ENCODE results near the gene CYP2E1. TPM values are rescaled to one million over a fixed set of nuclear protein-coding genes. Genes with fewer than 3 reads are reported as not detected.

Gene CYP2E1
- total and polyA plus RNA-seq, 2 of the 13 experiments (the other 11 are each of a cell fraction or from before 2014, with no cell fraction given): 0.27 to 0.63 TPM

DNA sequence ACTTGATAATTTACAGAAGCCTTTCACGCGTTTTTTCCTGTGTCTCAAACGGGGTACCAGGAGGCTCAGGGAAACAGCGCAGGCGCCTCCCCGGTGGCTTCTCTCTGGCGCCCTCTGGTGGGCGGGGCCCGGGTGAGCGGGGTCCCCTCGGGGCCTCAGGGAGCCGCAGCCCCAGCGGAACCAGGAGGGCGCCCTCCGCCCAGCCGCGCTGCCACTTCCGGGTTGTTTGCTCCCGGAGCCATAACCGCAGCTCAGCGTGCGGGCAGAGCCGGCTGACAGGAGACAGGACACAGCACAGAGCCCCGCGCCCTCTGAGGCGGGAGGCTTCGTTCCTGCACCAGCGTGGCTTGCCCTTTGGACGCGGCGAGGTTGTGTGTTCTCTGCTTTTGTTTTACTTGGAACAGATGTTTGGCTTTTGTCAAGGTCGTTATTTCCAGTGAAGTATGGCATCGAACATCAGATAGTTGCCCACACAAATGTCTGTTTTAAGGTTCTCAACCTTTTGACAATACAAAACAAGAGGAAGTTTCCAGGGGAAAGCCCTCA lies 6.9 kb upstream of the CYP2E1 start (continued):
- TF ChIP-seq, protein P1, sequence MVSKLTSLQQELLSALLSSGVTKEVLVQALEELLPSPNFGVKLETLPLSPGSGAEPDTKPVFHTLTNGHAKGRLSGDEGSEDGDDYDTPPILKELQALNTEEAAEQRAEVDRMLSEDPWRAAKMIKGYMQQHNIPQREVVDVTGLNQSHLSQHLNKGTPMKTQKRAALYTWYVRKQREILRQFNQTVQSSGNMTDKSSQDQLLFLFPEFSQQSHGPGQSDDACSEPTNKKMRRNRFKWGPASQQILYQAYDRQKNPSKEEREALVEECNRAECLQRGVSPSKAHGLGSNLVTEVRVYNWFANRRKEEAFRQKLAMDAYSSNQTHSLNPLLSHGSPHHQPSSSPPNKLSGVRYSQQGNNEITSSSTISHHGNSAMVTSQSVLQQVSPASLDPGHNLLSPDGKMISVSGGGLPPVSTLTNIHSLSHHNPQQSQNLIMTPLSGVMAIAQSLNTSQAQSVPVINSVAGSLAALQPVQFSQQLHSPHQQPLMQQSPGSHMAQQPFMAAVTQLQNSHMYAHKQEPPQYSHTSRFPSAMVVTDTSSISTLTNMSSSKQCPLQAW (CRISPR knock-in tag; IDR thresholded peaks at IDR 0.05): peak; percentile 60
- peak; percentile 71; the same call in 1 of the 2 replicates for TF ChIP-seq ZNF772 (CRISPR knock-in tag; IDR thresholded peaks at IDR 0.05)
- 0 out of 2 replicates have a peak, but pooled peaks have one; percentile 78 for TF ChIP-seq ZBTB42 (CRISPR knock-in tag; IDR thresholded peaks at IDR 0.05)
- TF ChIP-seq ZGPAT (CRISPR knock-in tag; IDR thresholded peaks at IDR 0.05): peak; percentile 88
- peak; percentile 31; the same call in 1 of the 2 replicates for TF ChIP-seq FOXK1 (CRISPR knock-in tag; IDR thresholded peaks at IDR 0.05; ENCODE audit: borderline replicate concordance, low read depth)
- no peak for TF ChIP-seq PTBP1 (IDR thresholded peaks at IDR 0.05; ENCODE audit: low read depth, low read length, poor library complexity, severe bottlenecking)
- TF ChIP-seq ZNF280B (CRISPR knock-in tag; IDR thresholded peaks at IDR 0.05; ENCODE audit: borderline replicate concordance): peak; percentile 75; the same call in 1 of the 2 replicates
- TF ChIP-seq PATZ1 (CRISPR knock-in tag; IDR thresholded peaks at IDR 0.05): peak; percentile 33
- TF ChIP-seq HIVEP1 (CRISPR knock-in tag; IDR thresholded peaks at IDR 0.05): peak; percentile 73
- TF ChIP-seq, protein P2, sequence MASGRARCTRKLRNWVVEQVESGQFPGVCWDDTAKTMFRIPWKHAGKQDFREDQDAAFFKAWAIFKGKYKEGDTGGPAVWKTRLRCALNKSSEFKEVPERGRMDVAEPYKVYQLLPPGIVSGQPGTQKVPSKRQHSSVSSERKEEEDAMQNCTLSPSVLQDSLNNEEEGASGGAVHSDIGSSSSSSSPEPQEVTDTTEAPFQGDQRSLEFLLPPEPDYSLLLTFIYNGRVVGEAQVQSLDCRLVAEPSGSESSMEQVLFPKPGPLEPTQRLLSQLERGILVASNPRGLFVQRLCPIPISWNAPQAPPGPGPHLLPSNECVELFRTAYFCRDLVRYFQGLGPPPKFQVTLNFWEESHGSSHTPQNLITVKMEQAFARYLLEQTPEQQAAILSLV (CRISPR knock-in tag; IDR thresholded peaks at IDR 0.05; ENCODE audit: borderline replicate concordance): no peak
- TF ChIP-seq, protein P3, sequence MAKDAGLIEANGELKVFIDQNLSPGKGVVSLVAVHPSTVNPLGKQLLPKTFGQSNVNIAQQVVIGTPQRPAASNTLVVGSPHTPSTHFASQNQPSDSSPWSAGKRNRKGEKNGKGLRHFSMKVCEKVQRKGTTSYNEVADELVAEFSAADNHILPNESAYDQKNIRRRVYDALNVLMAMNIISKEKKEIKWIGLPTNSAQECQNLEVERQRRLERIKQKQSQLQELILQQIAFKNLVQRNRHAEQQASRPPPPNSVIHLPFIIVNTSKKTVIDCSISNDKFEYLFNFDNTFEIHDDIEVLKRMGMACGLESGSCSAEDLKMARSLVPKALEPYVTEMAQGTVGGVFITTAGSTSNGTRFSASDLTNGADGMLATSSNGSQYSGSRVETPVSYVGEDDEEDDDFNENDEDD (CRISPR knock-in tag; IDR thresholded peaks at IDR 0.05; ENCODE audit: borderline replicate concordance): peak; percentile 68; the same call in 1 of the 2 replicates
- TF ChIP-seq TBL1XR1 (IDR thresholded peaks at IDR 0.05; ENCODE audit: borderline replicate concordance, low read length, partially characterized antibody): peak; percentile 46
- peak; percentile 62; the same call in 1 of the 2 replicates for TF ChIP-seq TFDP2 (CRISPR knock-in tag; IDR thresholded peaks at IDR 0.05)
- no peak for TF ChIP-seq RORA (CRISPR knock-in tag; IDR thresholded peaks at IDR 0.05)
- TF ChIP-seq SETDB1 (CRISPR knock-in tag; IDR thresholded peaks at IDR 0.05; ENCODE audit: borderline replicate concordance): peak; percentile 89; the same call in 1 of the 2 replicates
- TF ChIP-seq SPEN (CRISPR knock-in tag; IDR thresholded peaks at IDR 0.05; ENCODE audit: low read depth): peak; percentile 49; the same call in 1 of the 2 replicates
- TF ChIP-seq ADNP (CRISPR knock-in tag; IDR thresholded peaks at IDR 0.05): no peak
- TF ChIP-seq SMC3 (IDR thresholded peaks at IDR 0.05; ENCODE audit: low read length): peak; percentile 3; the same call in 1 of the 2 replicates
